SK-N-MC (cell line): ENCODE measurements around the gene PSG2.
"Not testable (repeated sequence)": the region's sequence is repeated elsewhere in the genome, so short reads cannot be mapped to it uniquely, and the experiment has no call there.

Experiments
- EZH2 ChIP-seq: fragments of 200-600 bp; sonication (generic); IDR thresholded peaks from one replicate; pipeline ENCODE4 v1.6.1; 2017; ENCODE audit warnings: antibody characterized with exemption
- FOXP2 ChIP-seq: optimal IDR thresholded peaks from 2 replicates; pipeline ENCODE3; 2011; ENCODE audit warnings: mild to moderate bottlenecking, moderate library complexity; ENCODE audit not compliant: insufficient read depth; ENCODE audit errors: extremely low read length, control extremely low read depth
- POLR2AphosphoS5 ChIP-seq: IDR thresholded peaks from 2 replicates; pipeline ENCODE4 v1.6.1; 2012; ENCODE audit warnings: mild to moderate bottlenecking, low read depth, low read length, borderline replicate concordance

DNA sequence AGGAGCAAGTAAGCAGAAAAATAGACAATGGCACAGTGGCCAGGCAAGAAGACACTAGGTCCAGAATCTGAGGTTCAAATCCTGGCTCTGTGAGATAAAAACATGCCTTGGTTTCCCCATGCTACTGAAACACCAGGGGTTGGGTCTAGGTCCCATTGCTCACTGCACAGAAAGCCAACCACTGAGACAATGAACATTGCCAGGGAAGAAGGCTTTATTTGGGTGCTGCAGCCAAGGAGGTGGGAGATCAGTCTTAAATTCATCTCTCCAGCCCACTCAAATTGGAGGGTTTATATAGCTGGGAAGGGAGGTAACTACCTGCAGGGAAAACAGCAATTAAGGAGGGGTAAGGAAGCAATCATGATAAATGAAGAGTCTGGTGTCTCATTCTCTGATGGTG is 32.6 kb upstream of the PSG2 start:
- TF ChIP-seq EZH2, POLR2AphosphoS5, FOXP2: not testable (repeated sequence)
